ENCODE measurements around the gene RAB10. TPM values are rescaled to one million over a fixed set of nuclear protein-coding genes. Genes with fewer than 3 reads are reported as not detected.

Gene RAB10
- total and polyA plus RNA-seq, 4 donors = 26.6 to 52.2 (median 41.6) TPM

DNA sequence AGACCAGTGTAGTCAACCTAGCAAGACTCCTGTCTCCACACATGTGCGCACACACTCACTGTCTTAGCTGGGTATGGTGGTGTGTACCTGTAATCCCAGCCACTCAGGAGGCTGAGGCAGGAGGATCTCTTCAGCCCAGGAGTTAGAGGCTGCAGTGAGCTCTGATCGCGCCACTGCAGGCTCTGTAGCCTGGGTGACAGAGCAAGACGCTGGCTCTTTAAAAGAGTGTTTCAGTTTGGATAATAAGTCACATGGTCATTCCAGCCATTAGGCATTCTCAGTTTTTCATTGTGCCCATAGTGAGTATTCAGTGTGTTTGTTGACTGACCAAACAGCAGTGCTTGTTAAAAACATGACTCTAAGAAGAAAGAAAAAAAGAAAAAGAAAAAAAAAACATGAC is 31.0 kb downstream of the RAB10 start:
- Histone ChIP-seq H3K9me3 (ENCODE audit: control insufficient read depth in 4 of 4, low read length in 3 of 4) (no peaks in the 10 kb centered on the region), H3K27me3 (ENCODE audit: control insufficient read depth in 4 of 4, insufficient read depth in 4 of 4, low read length in 3 of 4) (no peaks in the 10 kb centered on the region), H3K9ac (ENCODE audit: low read depth in 1 of 2, low read length in 2 of 2) (no peak overlapping the region), H3K4me1 (ENCODE audit: control insufficient read depth in 4 of 4, insufficient read depth in 4 of 4, low read length in 3 of 4) (peaks cover 0 to 4% (median 0%) of the 10 kb centered on the region in 4 donors), H3K27ac (ENCODE audit: low read depth in 1 of 2, low read length in 2 of 2) (no peak overlapping the region), H3K36me3 (ENCODE audit: control insufficient read depth in 4 of 4, insufficient read depth in 3 of 4, low read depth in 1 of 4, low read length in 3 of 4) (no peaks in the 10 kb centered on the region), H3K4me3 (ENCODE audit: low read depth in 1 of 3, low read length in 3 of 3) (no peak overlapping the region)
- TF ChIP-seq HNF4G (IDR thresholded peaks at IDR 0.05) = no peak
- no peak for TF ChIP-seq NR2F2 (IDR thresholded peaks at IDR 0.05)
- no peak for TF ChIP-seq FOXA2 (IDR thresholded peaks at IDR 0.05)
- TF ChIP-seq SP1 (IDR thresholded peaks at IDR 0.05) = no peak
- TF ChIP-seq YY1 (IDR thresholded peaks at IDR 0.05) = no peak
- TF ChIP-seq HNF4A (conservative IDR thresholded peaks at IDR 0.05) = no peak
- TF ChIP-seq, protein P1, sequence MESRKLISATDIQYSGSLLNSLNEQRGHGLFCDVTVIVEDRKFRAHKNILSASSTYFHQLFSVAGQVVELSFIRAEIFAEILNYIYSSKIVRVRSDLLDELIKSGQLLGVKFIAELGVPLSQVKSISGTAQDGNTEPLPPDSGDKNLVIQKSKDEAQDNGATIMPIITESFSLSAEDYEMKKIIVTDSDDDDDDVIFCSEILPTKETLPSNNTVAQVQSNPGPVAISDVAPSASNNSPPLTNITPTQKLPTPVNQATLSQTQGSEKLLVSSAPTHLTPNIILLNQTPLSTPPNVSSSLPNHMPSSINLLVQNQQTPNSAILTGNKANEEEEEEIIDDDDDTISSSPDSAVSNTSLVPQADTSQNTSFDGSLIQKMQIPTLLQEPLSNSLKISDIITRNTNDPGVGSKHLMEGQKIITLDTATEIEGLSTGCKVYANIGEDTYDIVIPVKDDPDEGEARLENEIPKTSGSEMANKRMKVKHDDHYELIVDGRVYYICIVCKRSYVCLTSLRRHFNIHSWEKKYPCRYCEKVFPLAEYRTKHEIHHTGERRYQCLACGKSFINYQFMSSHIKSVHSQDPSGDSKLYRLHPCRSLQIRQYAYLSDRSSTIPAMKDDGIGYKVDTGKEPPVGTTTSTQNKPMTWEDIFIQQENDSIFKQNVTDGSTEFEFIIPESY (IDR thresholded peaks at IDR 0.05) = no peak
- DNase-seq (ENCODE audit: low spot score) = no peak
- 97% methylated on average over 4 of the region's 4 CpGs for WGBS

DNA sequence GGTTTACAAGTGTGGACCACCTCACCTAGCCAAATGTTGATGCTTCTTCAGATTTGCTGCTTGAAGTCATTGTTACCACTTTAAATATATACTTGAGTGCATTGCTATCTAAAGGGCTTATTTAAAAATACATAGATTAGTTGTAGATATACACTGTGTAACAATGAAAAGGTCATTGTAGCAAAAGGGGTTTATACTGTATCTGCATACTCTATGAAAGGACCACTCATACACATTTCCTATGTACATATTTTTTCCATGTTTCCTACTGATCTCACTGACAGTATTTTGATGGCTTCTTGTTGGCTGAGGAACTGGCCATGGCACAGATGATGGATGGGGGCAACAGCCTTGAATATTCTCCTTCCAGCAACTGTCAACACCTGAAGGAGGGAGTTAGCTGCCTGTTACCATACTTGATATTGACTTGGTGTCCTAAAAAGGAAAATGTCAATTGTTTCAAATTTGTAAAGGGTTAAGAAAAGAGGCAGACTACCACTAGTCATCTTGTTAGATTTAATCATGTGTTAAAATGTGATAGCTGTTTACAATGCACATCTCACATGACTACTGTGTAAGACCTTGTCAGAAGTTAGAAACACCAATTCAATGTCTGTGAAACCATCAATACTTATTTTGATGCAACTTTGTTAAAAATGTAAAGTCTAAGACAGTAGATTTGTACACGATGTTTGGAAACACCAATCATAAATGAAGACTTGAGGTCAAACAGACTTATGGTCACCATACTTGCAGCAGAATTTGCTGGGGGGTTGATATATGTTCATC is 33.5 kb downstream of the RAB10 start:
- WGBS = 96% methylated on average over 1 of the region's 1 CpG
- H3K9me3 ChIP-seq (ENCODE audit: control insufficient read depth in 4 of 4, low read length in 3 of 4) = no peaks in the 10 kb centered on the region
- H3K4me3 ChIP-seq (ENCODE audit: low read depth in 1 of 3, low read length in 3 of 3) = no peak overlapping the region
- no peak overlapping the region for H3K9ac ChIP-seq (ENCODE audit: low read depth in 1 of 2, low read length in 2 of 2)
- no peak for DNase-seq (ENCODE audit: low spot score)
- H3K36me3 ChIP-seq (ENCODE audit: control insufficient read depth in 4 of 4, insufficient read depth in 3 of 4, low read depth in 1 of 4, low read length in 3 of 4) = no peaks in the 10 kb centered on the region
- no peaks in the 10 kb centered on the region for H3K27me3 ChIP-seq (ENCODE audit: control insufficient read depth in 4 of 4, insufficient read depth in 4 of 4, low read length in 3 of 4)
- no peak for TF ChIP-seq YY1 (IDR thresholded peaks at IDR 0.05)
- no peak for TF ChIP-seq TAF1 (conservative IDR thresholded peaks at IDR 0.05)
- TF ChIP-seq JUND (IDR thresholded peaks at IDR 0.05) = no peak
- TF ChIP-seq, protein P1 (IDR thresholded peaks at IDR 0.05) = no peak
- TF ChIP-seq EGR1 (IDR thresholded peaks at IDR 0.05; ENCODE audit: low read depth in 2 of 2) = no peak
- TF ChIP-seq, protein P2, sequence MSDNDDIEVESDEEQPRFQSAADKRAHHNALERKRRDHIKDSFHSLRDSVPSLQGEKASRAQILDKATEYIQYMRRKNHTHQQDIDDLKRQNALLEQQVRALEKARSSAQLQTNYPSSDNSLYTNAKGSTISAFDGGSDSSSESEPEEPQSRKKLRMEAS (IDR thresholded peaks at IDR 0.05) = no peak
- TF ChIP-seq HNF4A (conservative IDR thresholded peaks at IDR 0.05) = no peak
- TF ChIP-seq RAD21 (IDR thresholded peaks at IDR 0.05) = no peak
- no peak for TF ChIP-seq FOXA1 (IDR thresholded peaks at IDR 0.05)
- TF ChIP-seq, protein P3, sequence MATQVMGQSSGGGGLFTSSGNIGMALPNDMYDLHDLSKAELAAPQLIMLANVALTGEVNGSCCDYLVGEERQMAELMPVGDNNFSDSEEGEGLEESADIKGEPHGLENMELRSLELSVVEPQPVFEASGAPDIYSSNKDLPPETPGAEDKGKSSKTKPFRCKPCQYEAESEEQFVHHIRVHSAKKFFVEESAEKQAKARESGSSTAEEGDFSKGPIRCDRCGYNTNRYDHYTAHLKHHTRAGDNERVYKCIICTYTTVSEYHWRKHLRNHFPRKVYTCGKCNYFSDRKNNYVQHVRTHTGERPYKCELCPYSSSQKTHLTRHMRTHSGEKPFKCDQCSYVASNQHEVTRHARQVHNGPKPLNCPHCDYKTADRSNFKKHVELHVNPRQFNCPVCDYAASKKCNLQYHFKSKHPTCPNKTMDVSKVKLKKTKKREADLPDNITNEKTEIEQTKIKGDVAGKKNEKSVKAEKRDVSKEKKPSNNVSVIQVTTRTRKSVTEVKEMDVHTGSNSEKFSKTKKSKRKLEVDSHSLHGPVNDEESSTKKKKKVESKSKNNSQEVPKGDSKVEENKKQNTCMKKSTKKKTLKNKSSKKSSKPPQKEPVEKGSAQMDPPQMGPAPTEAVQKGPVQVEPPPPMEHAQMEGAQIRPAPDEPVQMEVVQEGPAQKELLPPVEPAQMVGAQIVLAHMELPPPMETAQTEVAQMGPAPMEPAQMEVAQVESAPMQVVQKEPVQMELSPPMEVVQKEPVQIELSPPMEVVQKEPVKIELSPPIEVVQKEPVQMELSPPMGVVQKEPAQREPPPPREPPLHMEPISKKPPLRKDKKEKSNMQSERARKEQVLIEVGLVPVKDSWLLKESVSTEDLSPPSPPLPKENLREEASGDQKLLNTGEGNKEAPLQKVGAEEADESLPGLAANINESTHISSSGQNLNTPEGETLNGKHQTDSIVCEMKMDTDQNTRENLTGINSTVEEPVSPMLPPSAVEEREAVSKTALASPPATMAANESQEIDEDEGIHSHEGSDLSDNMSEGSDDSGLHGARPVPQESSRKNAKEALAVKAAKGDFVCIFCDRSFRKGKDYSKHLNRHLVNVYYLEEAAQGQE (IDR thresholded peaks at IDR 0.05) = no peak
- TF ChIP-seq, protein P4, sequence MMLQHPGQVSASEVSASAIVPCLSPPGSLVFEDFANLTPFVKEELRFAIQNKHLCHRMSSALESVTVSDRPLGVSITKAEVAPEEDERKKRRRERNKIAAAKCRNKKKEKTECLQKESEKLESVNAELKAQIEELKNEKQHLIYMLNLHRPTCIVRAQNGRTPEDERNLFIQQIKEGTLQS (IDR thresholded peaks at IDR 0.05) = no peak
- TF ChIP-seq RXRA (IDR thresholded peaks at IDR 0.05) = no peak
- no peak for TF ChIP-seq SP1 (IDR thresholded peaks at IDR 0.05)
- no peak for TF ChIP-seq FOXA2 (IDR thresholded peaks at IDR 0.05)
- no peak for TF ChIP-seq HNF4G (IDR thresholded peaks at IDR 0.05)
- TF ChIP-seq GABPA (IDR thresholded peaks at IDR 0.05 in 1 of 2, conservative IDR thresholded peaks at IDR 0.05 in 1 of 2) = no peak
- TF ChIP-seq NR2F2 (IDR thresholded peaks at IDR 0.05) = no peak
- TF ChIP-seq, protein P5, sequence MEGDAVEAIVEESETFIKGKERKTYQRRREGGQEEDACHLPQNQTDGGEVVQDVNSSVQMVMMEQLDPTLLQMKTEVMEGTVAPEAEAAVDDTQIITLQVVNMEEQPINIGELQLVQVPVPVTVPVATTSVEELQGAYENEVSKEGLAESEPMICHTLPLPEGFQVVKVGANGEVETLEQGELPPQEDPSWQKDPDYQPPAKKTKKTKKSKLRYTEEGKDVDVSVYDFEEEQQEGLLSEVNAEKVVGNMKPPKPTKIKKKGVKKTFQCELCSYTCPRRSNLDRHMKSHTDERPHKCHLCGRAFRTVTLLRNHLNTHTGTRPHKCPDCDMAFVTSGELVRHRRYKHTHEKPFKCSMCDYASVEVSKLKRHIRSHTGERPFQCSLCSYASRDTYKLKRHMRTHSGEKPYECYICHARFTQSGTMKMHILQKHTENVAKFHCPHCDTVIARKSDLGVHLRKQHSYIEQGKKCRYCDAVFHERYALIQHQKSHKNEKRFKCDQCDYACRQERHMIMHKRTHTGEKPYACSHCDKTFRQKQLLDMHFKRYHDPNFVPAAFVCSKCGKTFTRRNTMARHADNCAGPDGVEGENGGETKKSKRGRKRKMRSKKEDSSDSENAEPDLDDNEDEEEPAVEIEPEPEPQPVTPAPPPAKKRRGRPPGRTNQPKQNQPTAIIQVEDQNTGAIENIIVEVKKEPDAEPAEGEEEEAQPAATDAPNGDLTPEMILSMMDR (IDR thresholded peaks at IDR 0.05; ENCODE audit: low read depth, low read length, missing input control) = no peak
- H3K4me1 ChIP-seq (ENCODE audit: control insufficient read depth in 4 of 4, insufficient read depth in 4 of 4, low read length in 3 of 4) = peaks cover 0 to 4% (median under 1%) of the 10 kb centered on the region in 4 donors
- H3K27ac ChIP-seq (ENCODE audit: low read depth in 1 of 2, low read length in 2 of 2) = no peak overlapping the region

All from liver (tissue), 9 donors.